ENCODE measurements around the gene MYB.

Gene MYB

GRCh38 chr6:135212020-135212806, 31.1 kb downstream of the MYB start:
- no peak for TF ChIP-seq CTCF (IDR thresholded peaks at IDR 0.05; ENCODE audit: low read length, missing control alignments)
- peak; percentile 18 for DNase-seq (ENCODE audit: low read depth)
- H3K4me3 ChIP-seq (replicated peaks; ENCODE audit: low read depth, low read length) = no peak overlapping the region

- peak; percentile 17 for DNase-seq (ENCODE audit: low read depth)
- no peak for TF ChIP-seq CTCF (IDR thresholded peaks at IDR 0.05; ENCODE audit: low read length, missing control alignments)
- H3K4me3 ChIP-seq (replicated peaks; ENCODE audit: low read depth, low read length) = no peak overlapping the region
Observed at GRCh38 chr6:135212935-135213334, 31.8 kb downstream of the MYB start.

GRCh38 chr6:135213616-135214015, 32.5 kb downstream of the MYB start:
- DNase-seq (ENCODE audit: low read depth) = no peak
- no peak overlapping the region for H3K4me3 ChIP-seq (replicated peaks; ENCODE audit: low read depth, low read length)
- TF ChIP-seq CTCF (IDR thresholded peaks at IDR 0.05; ENCODE audit: low read length, missing control alignments) = no peak

DNA sequence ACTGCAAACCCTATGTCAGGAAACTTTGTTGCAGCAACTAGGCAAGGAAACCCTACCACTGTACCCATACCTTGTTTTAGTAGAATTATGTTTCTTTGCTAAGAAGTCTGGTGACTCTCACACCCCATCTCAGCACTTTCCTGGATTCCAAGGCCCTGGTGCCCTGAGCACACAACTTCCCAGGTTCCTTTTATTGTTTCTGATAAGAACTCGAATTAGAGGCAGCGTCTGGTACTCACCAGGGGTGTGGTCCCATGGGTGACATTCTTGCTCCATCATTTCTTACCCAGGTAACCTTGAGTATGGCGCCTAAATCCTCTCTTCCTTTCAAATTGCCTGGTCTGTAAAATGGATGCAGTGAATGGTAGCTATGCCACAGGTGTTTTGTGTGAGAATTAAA, 34.1 kb downstream of the MYB start:
- no peak for TF ChIP-seq CTCF (IDR thresholded peaks at IDR 0.05; ENCODE audit: low read length, missing control alignments)
- H3K4me3 ChIP-seq (replicated peaks; ENCODE audit: low read depth, low read length) = no peak overlapping the region
- DNase-seq (ENCODE audit: low read depth) = no peak

GRCh38 chr6:135215563-135215962, 34.5 kb downstream of the MYB start:
- no peak for TF ChIP-seq CTCF (IDR thresholded peaks at IDR 0.05; ENCODE audit: low read length, missing control alignments)
- DNase-seq (ENCODE audit: low read depth) = no peak
- no peak overlapping the region for H3K4me3 ChIP-seq (replicated peaks; ENCODE audit: low read depth, low read length)

- DNase-seq (ENCODE audit: low read depth) = no peak
- H3K4me3 ChIP-seq (replicated peaks; ENCODE audit: low read depth, low read length) = no peak overlapping the region
- no peak for TF ChIP-seq CTCF (IDR thresholded peaks at IDR 0.05; ENCODE audit: low read length, missing control alignments)
Observed at GRCh38 chr6:135217663-135218062, 36.6 kb downstream of the MYB start.

DNA sequence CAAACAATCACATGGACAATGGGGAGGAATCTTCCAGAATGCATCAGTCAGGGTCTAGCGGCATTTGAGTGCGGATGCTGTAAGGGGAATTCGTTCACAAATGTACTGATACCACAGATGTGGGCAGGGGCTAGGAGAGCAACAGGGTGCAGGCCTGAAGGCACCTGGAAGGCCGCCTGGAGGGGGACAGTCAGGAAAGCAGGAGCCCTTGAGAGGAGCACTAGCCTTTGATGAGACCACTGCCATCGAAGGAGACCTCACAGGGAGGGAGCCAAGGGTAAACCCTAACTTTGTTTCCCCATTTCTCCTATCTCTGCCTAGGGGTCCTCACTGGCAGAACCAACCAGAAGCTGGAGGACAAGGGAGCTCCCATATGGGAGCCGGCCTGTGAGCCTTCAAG, 38.2 kb downstream of the MYB start:
- no peak overlapping the region for H3K4me3 ChIP-seq (replicated peaks; ENCODE audit: low read depth, low read length)
- no peak for DNase-seq (ENCODE audit: low read depth)
- TF ChIP-seq CTCF (IDR thresholded peaks at IDR 0.05; ENCODE audit: low read length, missing control alignments) = no peak

Measured in fibroblast of pulmonary artery (primary cell).